Psoas muscle (tissue), 8 donors: ENCODE data around the gene ANTXR1. TPM values are rescaled to one million over a fixed set of nuclear protein-coding genes. Genes with fewer than 3 reads are reported as not detected.

ENCODE experiments used
- ATAC-seq, 4 donors: fragments of 200-7000 bp; cut with Tn5 transposase; one replicate each; pipeline ENCODE4 v1.9.1; 2020; ENCODE audit warnings: moderate library complexity in 3 of 4, mild to moderate bottlenecking in 2 of 4
- DNase-seq, 2 donors: peaks; one replicate each; pipeline ENCODE4 v3.0.0-alpha.2; 2020
- H3K27ac ChIP-seq: fragments of 200-600 bp; one replicate; pipeline ENCODE4 v1.8.0; 2022
- H3K27me3 ChIP-seq, 3 donors: fragments of 200-600 bp in 1 of 3; one replicate each; pipeline versions ENCODE4 v1.6.1 to v1.8.0; 2013 to 2022; ENCODE audit warnings: low read length in 2 of 3, mild to moderate bottlenecking in 2 of 3, moderate library complexity in 1 of 3; ENCODE audit not compliant: insufficient read depth in 3 of 3
- H3K36me3 ChIP-seq, 2 donors: fragments of 200-600 bp in 1 of 2; one replicate each; pipeline versions ENCODE4 v1.6.1 to v1.8.0; 2013 to 2022; ENCODE audit warnings: low read depth in 1 of 2, mild to moderate bottlenecking in 1 of 2, moderate library complexity in 1 of 2; ENCODE audit not compliant: insufficient read depth in 1 of 2
- H3K4me1 ChIP-seq: fragments of 200-600 bp; one replicate; pipeline ENCODE4 v1.8.0; 2022
- H3K4me3 ChIP-seq: fragments of 200-600 bp; one replicate; pipeline ENCODE4 v1.8.0; 2022; ENCODE audit warnings: mild to moderate bottlenecking
- H3K9me3 ChIP-seq: fragments of 200-600 bp; one replicate; pipeline ENCODE4 v1.8.0; 2022
- CTCF ChIP-seq: fragments of 200-600 bp; IDR thresholded peaks from one replicate; pipeline ENCODE4 v1.8.0; 2022; ENCODE audit warnings: antibody characterized with exemption
- WGBS, 3 donors: extraction: QIAGEN DNeasy Blood & Tissue Kit; methylation state at CpG; one replicate each; pipeline versions ENCODE4 v1.1.6 to v1.1.7; 2013; 5-methylcytosine and 5-hydroxymethylcytosine counted together
- intact Hi-C, 2 donors: fragments of 100-400 bp; cut with DNase I; formaldehyde crosslinking; loops; one replicate each; pipeline versions ENCODE4 v1.11.0 to v1.14.2; 2022
- polyA plus RNA-seq, 3 donors: library from polyadenylated mRNA; stranded (reverse); fragments of 200-250 nt; gene quantifications; one replicate each; pipeline ENCODE4 v1.2.3, GENCODE V29; 2013
- total RNA-seq, 4 donors: library from RNA; stranded (reverse); fragmentation: NEBNext Ultra II Directional in 2 of 4; extraction: Animal tissue kit (Norgen Biotek cat#: 25700) in 2 of 4; gene quantifications; one replicate each; pipeline versions ENCODE4 v1.2.1 to v1.2.4, GENCODE V29; 2021 to 2023
- donor health status: healthy with polysubstance abuse.
- donor health status: DM: no; HTN: no; CAD: no; lungs with moderate emphysema.
- donor health status: Bipolar disorder and iron deficiency.
- donor health status: healthy.
- donor health status: DM: yes; HTN: yes; CAD: no.
- donor health status: DM: no; HTN: no; CAD: no.
- donor health status: DM: no; HTN: no; CAD: no.
- donor health status: DM: yes; HTN: yes; CAD: no.

The ANTXR1 gene
- total and polyA plus RNA-seq, 7 donors: 3.7 to 24.3 (median 10.9) TPM

DNA sequence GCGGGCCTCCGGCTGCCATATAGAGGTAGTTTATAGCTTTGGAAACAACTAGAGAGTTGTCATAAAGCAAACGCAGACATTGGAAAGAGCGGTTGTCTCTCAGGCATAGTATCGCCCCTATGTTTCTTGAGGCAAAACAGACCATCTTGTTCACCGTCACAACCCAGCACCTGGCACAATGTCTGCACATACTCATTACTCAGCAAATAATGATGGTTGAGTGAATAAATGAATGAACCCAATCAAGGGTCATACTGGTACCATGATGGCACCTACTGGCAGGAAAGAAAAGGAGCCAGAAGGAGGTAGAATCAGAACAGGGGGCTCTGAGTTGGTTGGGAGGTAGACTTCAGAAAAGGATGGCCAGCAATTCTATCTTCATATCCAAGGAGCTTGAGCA is 118.5 kb downstream of the ANTXR1 start:
- WGBS, 3 donors: 95 to 99% (median 97%) methylated on average over 6 of the region's 6 CpGs
- H3K9me3 ChIP-seq: no peaks in the 10 kb centered on the region
- no peak for TF ChIP-seq CTCF
- DNase-seq: no peak
- no peak overlapping the region for H3K27ac ChIP-seq
- H3K4me1 ChIP-seq: no peaks in the 10 kb centered on the region
- no peak overlapping the region for H3K4me3 ChIP-seq
- no peak for ATAC-seq
- intact Hi-C loops: no loop called here
- H3K27me3 ChIP-seq: no peaks in the 10 kb centered on the region
- peaks cover 0 to 3% of the 10 kb centered on the region in 2 donors for H3K36me3 ChIP-seq

DNA sequence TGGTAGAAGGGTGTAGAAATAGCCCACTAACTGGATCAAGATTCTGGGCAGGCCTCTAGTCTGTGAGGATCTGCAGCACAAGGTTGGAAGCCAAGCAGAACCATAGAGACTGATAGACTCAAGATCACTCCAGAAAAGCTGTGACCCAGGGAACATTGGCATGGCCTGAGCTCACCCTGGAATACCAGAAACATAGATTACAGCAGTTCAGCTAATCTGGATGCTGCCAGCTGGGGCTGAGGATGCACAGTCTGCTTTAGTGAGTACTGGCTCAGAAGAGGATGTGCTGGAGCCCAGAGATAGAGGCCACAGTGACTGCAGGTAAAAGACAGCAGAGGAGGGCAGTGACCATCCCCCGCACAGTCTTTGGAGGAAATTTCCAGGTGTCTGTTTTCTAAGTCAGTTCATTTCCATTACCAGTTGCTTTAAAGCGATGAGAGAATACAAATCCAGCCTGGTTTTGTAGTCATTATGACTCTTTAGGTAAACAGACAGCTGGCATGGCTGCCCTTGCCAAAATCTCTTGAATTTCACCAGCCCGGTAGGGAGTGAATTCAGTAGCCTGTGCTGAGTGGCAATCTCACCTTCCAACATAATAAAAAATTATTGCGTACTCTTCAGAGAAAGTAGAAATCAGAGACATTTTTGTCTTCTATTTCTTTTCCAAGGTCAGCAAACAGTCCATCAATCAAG is 119.2 kb downstream of the ANTXR1 start:
- H3K36me3 ChIP-seq: peaks cover 0 to 3% of the 10 kb centered on the region in 2 donors
- H3K27ac ChIP-seq: no peak overlapping the region
- no peaks in the 10 kb centered on the region for H3K9me3 ChIP-seq
- TF ChIP-seq CTCF: no peak
- DNase-seq (no peak), ATAC-seq (no peak)
- H3K4me1 ChIP-seq: no peaks in the 10 kb centered on the region
- H3K4me3 ChIP-seq: no peak overlapping the region
- intact Hi-C loops: no loop called here
- 77 to 85% (median 80%) methylated on average over 4 of the region's 4 CpGs for WGBS, 3 donors
- no peaks in the 10 kb centered on the region for H3K27me3 ChIP-seq

DNA sequence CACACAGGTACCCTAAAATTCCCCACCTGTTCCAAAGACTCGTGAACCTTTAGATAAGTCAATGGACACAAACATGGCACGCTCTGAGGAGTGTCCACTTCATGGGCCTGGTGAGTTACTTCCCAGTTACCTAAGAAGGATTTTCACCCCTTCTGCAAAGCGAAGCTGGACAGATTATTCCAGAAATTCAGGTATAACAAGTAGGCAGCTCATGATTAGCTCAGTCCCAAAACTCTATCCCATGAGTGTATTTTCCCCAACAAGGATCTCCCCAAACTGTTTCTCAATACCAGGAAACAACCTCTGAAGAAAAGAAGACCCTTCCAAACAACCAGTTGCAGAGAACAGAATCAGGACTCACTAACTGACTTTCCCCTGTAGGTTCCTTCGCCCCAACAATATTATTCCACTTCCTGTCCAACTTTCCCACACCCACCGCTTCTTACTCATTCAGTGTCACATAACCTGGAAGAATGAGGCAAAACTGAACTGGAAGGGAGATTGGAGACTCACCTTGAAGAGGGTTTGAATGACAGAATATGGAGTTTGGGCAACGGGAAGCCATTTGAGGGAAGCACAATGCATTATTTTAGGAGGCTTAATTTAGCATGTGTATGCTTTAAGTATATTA is 120.1 kb downstream of the ANTXR1 start:
- Histone ChIP-seq H3K9me3 (no peaks in the 10 kb centered on the region), H3K4me3 (no peak overlapping the region), H3K4me1 (peaks cover 1% of the 10 kb centered on the region), H3K27ac (no peak overlapping the region), H3K27me3 (no peaks in the 10 kb centered on the region), H3K36me3 (peaks cover 0 to 3% of the 10 kb centered on the region in 2 donors)
- intact Hi-C loops: no loop called here
- ATAC-seq (no peak), DNase-seq (no peak)
- 94 to 98% (median 95%) methylated on average over 6 of the region's 6 CpGs for WGBS, 3 donors
- no peak for TF ChIP-seq CTCF

DNA sequence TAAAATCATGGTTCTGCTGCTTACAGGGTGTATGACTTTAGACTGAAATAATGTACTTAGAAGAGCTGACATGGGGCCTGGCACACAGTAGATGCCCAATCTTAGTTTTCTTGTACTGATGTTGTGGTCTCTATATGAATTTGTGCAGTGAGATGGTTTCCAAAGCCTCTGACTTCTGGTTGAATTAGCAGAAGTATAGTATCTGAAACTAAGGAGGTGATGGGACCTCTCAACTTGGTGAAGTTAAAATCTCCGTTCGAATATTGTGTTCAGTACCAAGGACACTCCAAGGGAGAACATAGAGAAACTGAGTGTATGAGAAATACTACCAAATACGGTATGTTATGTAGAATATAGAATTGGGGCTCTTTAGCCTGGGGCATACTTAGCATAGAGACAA is 120.9 kb downstream of the ANTXR1 start:
- no peak overlapping the region for H3K4me3 ChIP-seq
- intact Hi-C loops: no loop called here
- H3K36me3 ChIP-seq: peaks cover 0 to 3% of the 10 kb centered on the region in 2 donors
- H3K9me3 ChIP-seq: no peaks in the 10 kb centered on the region
- 90 to 96% (median 94%) methylated on average over 3 of the region's 3 CpGs for WGBS, 3 donors
- DNase-seq: no peak
- H3K27ac ChIP-seq: no peak overlapping the region
- H3K4me1 ChIP-seq: peaks cover 10% of the 10 kb centered on the region
- no peaks in the 10 kb centered on the region for H3K27me3 ChIP-seq
- no peak for ATAC-seq
- TF ChIP-seq CTCF: no peak
